Vagina (tissue), 2 donors: ENCODE data around the gene CDH4. TPM values are rescaled to one million over a fixed set of nuclear protein-coding genes. Genes with fewer than 3 reads are reported as not detected.

Source experiments
- DNase-seq, 2 donors: peaks; one replicate each; pipeline ENCODE4 v3.0.0-alpha.2; 2017; ENCODE audit errors: extremely low spot score in 2 of 2
- H3K27ac ChIP-seq: fragments of 200-600 bp; sonication (generic); one replicate; pipeline ENCODE4 v1.5.1; 2019
- H3K27me3 ChIP-seq: fragments of 200-600 bp; sonication (generic); one replicate; pipeline ENCODE4 v1.5.1; 2019
- H3K36me3 ChIP-seq, 2 donors: fragments of 200-600 bp; sonication (generic); one replicate each; pipeline ENCODE4 v1.5.1; 2017 to 2019
- H3K4me1 ChIP-seq: fragments of 200-600 bp; sonication (generic); one replicate; pipeline ENCODE4 v1.5.1; 2019
- H3K4me3 ChIP-seq, 2 donors: fragments of 200-600 bp; sonication (generic); 1 replicate in 1 of 2; 2 replicates in 1 of 2; pipeline ENCODE4 v1.5.1; 2016 to 2019
- H3K9me3 ChIP-seq: fragments of 200-600 bp; sonication (generic); one replicate; pipeline ENCODE4 v1.5.1; 2019
- POLR2A ChIP-seq, 2 donors: fragments of 450-650 bp; IDR thresholded peaks; one replicate each; pipeline ENCODE4 v1.6.1; 2017; ENCODE audit warnings: antibody characterized with exemption in 2 of 2, mild to moderate bottlenecking in 2 of 2, moderate library complexity in 2 of 2
- POLR2AphosphoS5 ChIP-seq, 2 donors: sonication (generic); formaldehyde crosslinking; IDR thresholded peaks; one replicate each; pipeline ENCODE4 v1.9.0; 2017; ENCODE audit warnings: antibody characterized with exemption in 2 of 2, mild to moderate bottlenecking in 2 of 2, low read depth in 1 of 2; ENCODE audit not compliant: insufficient read depth in 1 of 2
- intact Hi-C: fragments of 100-400 bp; cut with DNase I; formaldehyde crosslinking; loops from one replicate; pipeline ENCODE4 v1.15.1; 2023
- total RNA-seq: library from RNA; depleted of rRNA; stranded (reverse); fragments of >200 nt; gene quantifications from one replicate; pipeline ENCODE4 v1.2.3, GENCODE V29; 2016
- TF ChIP-seq, protein P1 (sequence below), 3 experiments: fragments of 450-650 bp in 2 of 3; fragments of 200-600 bp in 1 of 3; sonication (generic) in 1 of 3; IDR thresholded peaks; one replicate each; pipeline ENCODE4 v1.5.1; 2017 to 2019; ENCODE audit warnings: antibody characterized with exemption in 3 of 3, mild to moderate bottlenecking in 2 of 3, moderate library complexity in 2 of 3

Gene CDH4
- total RNA-seq, 1 donor from 2014 or later, result 0.25 TPM

DNA sequence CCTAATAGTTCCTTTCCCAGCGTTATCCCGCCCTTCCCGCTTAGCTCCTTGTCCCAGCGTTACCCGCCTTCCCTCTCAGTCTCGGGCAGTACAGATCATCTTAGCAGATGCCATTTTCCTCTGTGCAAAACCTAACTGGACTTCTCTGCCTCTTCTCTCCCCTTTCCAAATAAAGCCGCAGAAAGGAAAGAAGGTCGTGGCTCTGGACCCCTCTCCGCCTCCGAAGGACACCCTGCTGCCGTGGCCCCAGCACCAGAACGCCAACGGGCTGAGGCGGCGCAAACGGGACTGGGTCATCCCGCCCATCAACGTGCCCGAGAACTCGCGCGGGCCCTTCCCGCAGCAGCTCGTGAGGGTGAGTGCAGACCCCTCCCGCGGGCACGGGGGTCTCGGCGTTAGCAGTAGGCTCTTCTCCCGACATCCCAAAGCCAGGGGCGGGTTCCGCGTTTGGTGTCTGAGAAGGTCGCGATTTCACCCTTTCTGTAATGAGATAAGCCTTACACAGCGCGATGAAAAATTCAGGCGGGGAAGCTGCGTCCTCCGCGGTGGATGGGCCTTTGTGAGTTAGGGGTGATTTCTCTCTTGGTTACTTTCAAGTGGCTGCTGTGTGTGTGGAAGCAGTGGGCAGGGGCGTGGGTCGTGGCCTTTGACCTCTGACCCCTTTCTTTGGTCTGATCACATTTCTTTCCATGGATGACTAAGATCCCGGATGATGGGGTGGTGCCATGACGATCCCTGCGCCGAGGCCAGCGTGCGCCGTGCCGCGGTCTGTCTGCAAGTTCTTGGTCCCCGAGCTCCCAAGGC lies 521.0 kb downstream of the CDH4 start:
- no peak for DNase-seq
- Histone ChIP-seq H3K36me3 (no peaks in the 10 kb centered on the region), H3K27ac (no peak overlapping the region), H3K4me3 (no peak overlapping the region), H3K9me3 (no peaks in the 10 kb centered on the region), H3K4me1 (no peaks in the 10 kb centered on the region), H3K27me3 (no peaks in the 10 kb centered on the region)
- TF ChIP-seq, protein P1, sequence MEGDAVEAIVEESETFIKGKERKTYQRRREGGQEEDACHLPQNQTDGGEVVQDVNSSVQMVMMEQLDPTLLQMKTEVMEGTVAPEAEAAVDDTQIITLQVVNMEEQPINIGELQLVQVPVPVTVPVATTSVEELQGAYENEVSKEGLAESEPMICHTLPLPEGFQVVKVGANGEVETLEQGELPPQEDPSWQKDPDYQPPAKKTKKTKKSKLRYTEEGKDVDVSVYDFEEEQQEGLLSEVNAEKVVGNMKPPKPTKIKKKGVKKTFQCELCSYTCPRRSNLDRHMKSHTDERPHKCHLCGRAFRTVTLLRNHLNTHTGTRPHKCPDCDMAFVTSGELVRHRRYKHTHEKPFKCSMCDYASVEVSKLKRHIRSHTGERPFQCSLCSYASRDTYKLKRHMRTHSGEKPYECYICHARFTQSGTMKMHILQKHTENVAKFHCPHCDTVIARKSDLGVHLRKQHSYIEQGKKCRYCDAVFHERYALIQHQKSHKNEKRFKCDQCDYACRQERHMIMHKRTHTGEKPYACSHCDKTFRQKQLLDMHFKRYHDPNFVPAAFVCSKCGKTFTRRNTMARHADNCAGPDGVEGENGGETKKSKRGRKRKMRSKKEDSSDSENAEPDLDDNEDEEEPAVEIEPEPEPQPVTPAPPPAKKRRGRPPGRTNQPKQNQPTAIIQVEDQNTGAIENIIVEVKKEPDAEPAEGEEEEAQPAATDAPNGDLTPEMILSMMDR (IDR thresholded peaks at IDR 0.05), result no peak
- no peak for TF ChIP-seq POLR2A (IDR thresholded peaks at IDR 0.05)
- TF ChIP-seq POLR2AphosphoS5 (IDR thresholded peaks at IDR 0.05; ENCODE audit: insufficient read depth in 1 of 2, low read depth in 1 of 2), result no peak
- intact Hi-C loops, result no loop called here

DNA sequence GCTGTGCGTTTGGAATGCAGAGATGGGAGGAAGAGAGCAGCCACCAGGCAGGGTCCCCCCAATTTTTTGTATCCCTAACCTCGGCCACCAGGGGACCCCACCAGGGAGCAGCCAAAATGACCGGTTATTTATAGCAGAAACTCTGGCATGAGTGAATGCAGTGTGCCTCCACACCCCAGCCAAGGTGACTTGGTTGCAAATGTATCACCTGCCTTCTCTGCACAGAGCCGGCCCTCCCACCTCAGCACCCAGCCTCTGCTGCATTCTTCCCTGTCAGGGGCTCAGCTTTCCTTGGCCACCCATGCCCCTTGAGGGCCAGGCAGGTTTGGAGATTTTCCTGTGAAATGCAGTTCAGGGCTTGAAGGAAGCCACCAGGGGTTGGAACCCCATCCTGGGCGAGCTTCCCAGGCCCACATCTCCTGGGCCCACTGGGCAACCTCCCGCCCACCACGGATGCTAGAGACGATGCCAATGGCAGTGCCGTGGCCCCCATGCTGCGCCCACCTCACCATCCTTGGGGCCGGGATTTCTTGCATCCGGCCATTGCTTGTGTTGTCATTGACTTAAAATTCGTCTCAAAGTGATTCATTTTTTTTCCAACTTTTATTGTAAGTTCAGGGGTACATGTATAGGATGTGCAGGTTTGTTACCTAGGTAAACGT lies 522.0 kb downstream of the CDH4 start:
- Histone ChIP-seq H3K27ac (no peak overlapping the region), H3K36me3 (no peaks in the 10 kb centered on the region), H3K27me3 (no peaks in the 10 kb centered on the region), H3K9me3 (no peaks in the 10 kb centered on the region), H3K4me3 (no peak overlapping the region), H3K4me1 (no peaks in the 10 kb centered on the region)
- no peak for TF ChIP-seq POLR2A (IDR thresholded peaks at IDR 0.05)
- no peak for TF ChIP-seq POLR2AphosphoS5 (IDR thresholded peaks at IDR 0.05; ENCODE audit: insufficient read depth in 1 of 2, low read depth in 1 of 2)
- TF ChIP-seq, protein P1 (IDR thresholded peaks at IDR 0.05), result no peak
- intact Hi-C loops, result no loop called here
- DNase-seq, result no peak

DNA sequence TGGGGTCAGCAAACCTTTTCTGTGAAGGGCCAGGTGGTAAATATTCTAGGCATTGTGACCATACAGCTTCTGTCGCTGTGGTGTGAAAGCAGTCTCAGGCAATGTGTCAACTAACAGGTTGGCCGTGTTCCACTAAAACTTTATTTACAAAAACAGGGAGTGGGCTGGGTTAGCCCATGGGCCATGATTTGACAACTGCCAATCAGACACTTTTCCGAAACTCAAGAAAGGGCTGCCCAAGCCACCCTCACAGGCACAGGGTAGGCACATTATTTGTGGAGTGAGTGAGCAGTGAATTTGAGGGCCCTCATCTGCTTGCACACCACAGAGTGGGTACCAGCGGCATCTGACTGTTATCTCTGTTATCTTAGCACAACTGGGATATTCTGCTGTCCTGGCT lies 523.4 kb downstream of the CDH4 start:
- Histone ChIP-seq H3K4me3 (no peak overlapping the region), H3K27ac (no peak overlapping the region), H3K9me3 (no peaks in the 10 kb centered on the region), H3K27me3 (no peaks in the 10 kb centered on the region), H3K4me1 (no peaks in the 10 kb centered on the region), H3K36me3 (no peaks in the 10 kb centered on the region)
- TF ChIP-seq, protein P1 (IDR thresholded peaks at IDR 0.05), result no peak
- TF ChIP-seq POLR2A (IDR thresholded peaks at IDR 0.05), result no peak
- TF ChIP-seq POLR2AphosphoS5 (IDR thresholded peaks at IDR 0.05; ENCODE audit: insufficient read depth in 1 of 2, low read depth in 1 of 2), result no peak
- DNase-seq, result no peak
- intact Hi-C loops, result no loop called here

DNA sequence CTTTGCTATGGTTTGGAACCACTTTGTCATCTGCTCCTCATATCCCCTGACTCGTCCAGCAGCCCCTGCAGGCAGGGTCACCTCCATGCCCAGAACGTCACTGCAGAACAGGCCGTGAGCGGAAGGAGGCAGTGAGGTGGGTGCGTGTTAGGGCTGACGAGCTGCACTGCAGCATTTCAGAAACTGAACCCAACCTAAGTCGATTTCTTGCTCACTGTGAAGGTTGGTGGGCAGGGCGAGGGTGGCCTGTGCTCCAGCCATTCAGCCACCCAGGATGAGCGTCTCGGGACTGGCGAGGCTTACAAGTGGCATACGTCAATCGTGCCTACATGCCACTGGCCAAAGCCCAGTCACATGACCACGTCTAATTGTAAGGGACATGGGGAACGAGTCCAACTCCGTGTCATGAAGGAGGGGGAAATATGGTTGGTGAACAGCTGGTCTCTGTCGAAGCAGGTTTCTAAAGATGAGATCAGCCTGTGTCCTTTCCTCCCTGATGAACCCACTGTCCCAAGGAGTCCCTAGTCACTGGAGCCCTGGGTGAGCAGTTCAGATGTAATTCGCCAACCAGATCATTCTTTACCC lies 524.5 kb downstream of the CDH4 start:
- H3K9me3 ChIP-seq, result no peaks in the 10 kb centered on the region
- no peaks in the 10 kb centered on the region for H3K36me3 ChIP-seq
- intact Hi-C loops, result no loop called here
- no peaks in the 10 kb centered on the region for H3K4me1 ChIP-seq
- no peak for TF ChIP-seq POLR2A (IDR thresholded peaks at IDR 0.05)
- TF ChIP-seq POLR2AphosphoS5 (IDR thresholded peaks at IDR 0.05; ENCODE audit: insufficient read depth in 1 of 2, low read depth in 1 of 2), result no peak
- TF ChIP-seq, protein P1 (IDR thresholded peaks at IDR 0.05), result no peak
- no peak overlapping the region for H3K4me3 ChIP-seq
- DNase-seq, result no peak
- no peak overlapping the region for H3K27ac ChIP-seq
- H3K27me3 ChIP-seq, result no peaks in the 10 kb centered on the region
